Right lobe of liver (tissue), 4 donors: Measurements from ENCODE around the gene MAS1L.

Experiments
- POLR2A ChIP-seq: fragments of 450-650 bp; IDR thresholded peaks from one replicate; pipeline ENCODE4 v1.6.1; 2017; ENCODE audit warnings: antibody characterized with exemption, mild to moderate bottlenecking
- TF ChIP-seq, protein P1 (sequence below), 4 donors: fragments of 200-600 bp in 3 of 4; fragments of 450-650 bp in 1 of 4; IDR thresholded peaks; one replicate each; pipeline versions ENCODE4 v1.5.1 to v1.8.0; 2016 to 2022; ENCODE audit warnings: antibody characterized with exemption in 4 of 4, mild to moderate bottlenecking in 2 of 4
- donor health status: DM: no; HTN: no; CAD: no.
- donor health status: DM: no; HTN: no; CAD: no.
- donor health status: DM: no; HTN: yes; CAD: no.

DNA sequence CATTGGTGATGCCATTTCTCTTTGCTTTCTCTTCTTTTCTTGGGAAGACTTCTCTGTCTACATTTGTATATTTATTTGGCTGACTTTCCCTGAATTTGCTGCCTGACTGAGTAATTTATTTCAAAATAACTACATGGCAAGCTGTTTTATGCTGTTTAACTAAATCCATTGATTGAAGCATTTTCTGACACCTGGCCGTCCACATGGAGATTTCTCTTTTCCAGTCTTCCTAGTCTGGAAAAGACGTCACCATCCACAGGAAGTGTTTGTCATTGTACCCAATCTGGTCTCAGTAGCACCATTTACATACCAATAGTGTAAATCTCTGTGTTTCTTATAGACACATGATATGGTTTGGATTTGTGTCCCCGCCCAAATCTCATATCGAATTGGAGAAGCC lies 9.2 kb upstream of the MAS1L start:
- TF ChIP-seq, protein P1, sequence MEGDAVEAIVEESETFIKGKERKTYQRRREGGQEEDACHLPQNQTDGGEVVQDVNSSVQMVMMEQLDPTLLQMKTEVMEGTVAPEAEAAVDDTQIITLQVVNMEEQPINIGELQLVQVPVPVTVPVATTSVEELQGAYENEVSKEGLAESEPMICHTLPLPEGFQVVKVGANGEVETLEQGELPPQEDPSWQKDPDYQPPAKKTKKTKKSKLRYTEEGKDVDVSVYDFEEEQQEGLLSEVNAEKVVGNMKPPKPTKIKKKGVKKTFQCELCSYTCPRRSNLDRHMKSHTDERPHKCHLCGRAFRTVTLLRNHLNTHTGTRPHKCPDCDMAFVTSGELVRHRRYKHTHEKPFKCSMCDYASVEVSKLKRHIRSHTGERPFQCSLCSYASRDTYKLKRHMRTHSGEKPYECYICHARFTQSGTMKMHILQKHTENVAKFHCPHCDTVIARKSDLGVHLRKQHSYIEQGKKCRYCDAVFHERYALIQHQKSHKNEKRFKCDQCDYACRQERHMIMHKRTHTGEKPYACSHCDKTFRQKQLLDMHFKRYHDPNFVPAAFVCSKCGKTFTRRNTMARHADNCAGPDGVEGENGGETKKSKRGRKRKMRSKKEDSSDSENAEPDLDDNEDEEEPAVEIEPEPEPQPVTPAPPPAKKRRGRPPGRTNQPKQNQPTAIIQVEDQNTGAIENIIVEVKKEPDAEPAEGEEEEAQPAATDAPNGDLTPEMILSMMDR (IDR thresholded peaks at IDR 0.05): no peak
- TF ChIP-seq POLR2A: no peak
